Panc1 (cell line): ENCODE measurements around the gene CHMP1A.

ENCODE experiments used
- POLR2AphosphoS5 ChIP-seq: IDR thresholded peaks from 2 replicates; pipeline ENCODE4 v1.6.1; 2012; ENCODE audit warnings: mild to moderate bottlenecking, low read depth, low read length, moderate library complexity
- TCF7L2 ChIP-seq: IDR thresholded peaks from 2 replicates; pipeline ENCODE4 v1.6.1; 2011; ENCODE audit warnings: mild to moderate bottlenecking, low read depth, low read length, inconsistent platforms
- TF ChIP-seq, protein P1 (sequence below): fragments of 450-650 bp; IDR thresholded peaks from 2 replicates; pipeline ENCODE4 v1.5.1; 2017; ENCODE audit warnings: mild to moderate bottlenecking
- TF ChIP-seq, protein P2 (sequence below), 2 experiments: IDR thresholded peaks; 2 replicates each; pipeline ENCODE4 v1.6.1; 2011 to 2012; ENCODE audit warnings: low read depth in 2 of 2, control low read depth in 1 of 2, low read length in 1 of 2, mild to moderate bottlenecking in 1 of 2, moderate library complexity in 1 of 2; ENCODE audit not compliant: insufficient read depth in 1 of 2

DNA sequence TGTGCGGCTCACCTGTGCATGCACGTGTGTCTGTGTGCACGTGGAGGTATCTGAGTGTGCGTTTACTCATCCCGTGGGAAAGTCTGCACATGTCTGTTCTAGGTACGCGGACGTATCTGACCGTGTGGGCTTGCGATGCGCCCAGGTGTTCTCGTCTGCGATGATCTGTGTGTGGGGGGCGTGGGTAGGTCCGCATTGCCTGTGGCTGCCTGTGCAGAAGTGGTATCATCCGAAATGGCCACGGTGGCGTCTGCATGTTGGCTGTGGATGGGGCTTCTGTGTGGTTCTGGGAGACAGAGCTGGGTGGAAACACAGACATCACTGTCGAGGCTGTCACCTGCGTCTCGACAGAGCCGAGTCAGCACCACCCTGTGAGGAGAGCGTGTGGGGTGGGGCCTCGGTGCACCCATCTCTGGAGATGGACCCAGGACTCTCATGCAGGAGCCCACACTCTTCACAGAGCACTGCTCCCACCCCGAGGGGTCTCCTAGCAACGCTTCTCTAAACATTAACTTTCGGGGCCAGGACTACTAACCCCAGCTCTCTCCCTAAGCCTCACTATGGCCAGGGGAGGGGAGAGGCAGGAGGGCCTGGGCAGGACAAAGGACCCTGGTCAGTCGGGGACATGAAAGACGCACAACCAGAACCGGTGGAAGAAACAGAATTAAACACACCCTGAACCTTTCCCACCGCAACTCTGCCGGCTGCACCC lies 35.7 kb downstream of the CHMP1A start:
- TF ChIP-seq, protein P1, sequence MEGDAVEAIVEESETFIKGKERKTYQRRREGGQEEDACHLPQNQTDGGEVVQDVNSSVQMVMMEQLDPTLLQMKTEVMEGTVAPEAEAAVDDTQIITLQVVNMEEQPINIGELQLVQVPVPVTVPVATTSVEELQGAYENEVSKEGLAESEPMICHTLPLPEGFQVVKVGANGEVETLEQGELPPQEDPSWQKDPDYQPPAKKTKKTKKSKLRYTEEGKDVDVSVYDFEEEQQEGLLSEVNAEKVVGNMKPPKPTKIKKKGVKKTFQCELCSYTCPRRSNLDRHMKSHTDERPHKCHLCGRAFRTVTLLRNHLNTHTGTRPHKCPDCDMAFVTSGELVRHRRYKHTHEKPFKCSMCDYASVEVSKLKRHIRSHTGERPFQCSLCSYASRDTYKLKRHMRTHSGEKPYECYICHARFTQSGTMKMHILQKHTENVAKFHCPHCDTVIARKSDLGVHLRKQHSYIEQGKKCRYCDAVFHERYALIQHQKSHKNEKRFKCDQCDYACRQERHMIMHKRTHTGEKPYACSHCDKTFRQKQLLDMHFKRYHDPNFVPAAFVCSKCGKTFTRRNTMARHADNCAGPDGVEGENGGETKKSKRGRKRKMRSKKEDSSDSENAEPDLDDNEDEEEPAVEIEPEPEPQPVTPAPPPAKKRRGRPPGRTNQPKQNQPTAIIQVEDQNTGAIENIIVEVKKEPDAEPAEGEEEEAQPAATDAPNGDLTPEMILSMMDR = no peak
- TF ChIP-seq POLR2AphosphoS5 = no peak
- TF ChIP-seq, protein P2, sequence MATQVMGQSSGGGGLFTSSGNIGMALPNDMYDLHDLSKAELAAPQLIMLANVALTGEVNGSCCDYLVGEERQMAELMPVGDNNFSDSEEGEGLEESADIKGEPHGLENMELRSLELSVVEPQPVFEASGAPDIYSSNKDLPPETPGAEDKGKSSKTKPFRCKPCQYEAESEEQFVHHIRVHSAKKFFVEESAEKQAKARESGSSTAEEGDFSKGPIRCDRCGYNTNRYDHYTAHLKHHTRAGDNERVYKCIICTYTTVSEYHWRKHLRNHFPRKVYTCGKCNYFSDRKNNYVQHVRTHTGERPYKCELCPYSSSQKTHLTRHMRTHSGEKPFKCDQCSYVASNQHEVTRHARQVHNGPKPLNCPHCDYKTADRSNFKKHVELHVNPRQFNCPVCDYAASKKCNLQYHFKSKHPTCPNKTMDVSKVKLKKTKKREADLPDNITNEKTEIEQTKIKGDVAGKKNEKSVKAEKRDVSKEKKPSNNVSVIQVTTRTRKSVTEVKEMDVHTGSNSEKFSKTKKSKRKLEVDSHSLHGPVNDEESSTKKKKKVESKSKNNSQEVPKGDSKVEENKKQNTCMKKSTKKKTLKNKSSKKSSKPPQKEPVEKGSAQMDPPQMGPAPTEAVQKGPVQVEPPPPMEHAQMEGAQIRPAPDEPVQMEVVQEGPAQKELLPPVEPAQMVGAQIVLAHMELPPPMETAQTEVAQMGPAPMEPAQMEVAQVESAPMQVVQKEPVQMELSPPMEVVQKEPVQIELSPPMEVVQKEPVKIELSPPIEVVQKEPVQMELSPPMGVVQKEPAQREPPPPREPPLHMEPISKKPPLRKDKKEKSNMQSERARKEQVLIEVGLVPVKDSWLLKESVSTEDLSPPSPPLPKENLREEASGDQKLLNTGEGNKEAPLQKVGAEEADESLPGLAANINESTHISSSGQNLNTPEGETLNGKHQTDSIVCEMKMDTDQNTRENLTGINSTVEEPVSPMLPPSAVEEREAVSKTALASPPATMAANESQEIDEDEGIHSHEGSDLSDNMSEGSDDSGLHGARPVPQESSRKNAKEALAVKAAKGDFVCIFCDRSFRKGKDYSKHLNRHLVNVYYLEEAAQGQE (IDR thresholded peaks at IDR 0.05; ENCODE audit: insufficient read depth in 1 of 2, low read depth in 2 of 2, low read length in 1 of 2) = no peak
- TF ChIP-seq TCF7L2 = no peak
